HCT116 (cell line): ENCODE data around the gene PEG3. TPM values are rescaled to one million over a fixed set of nuclear protein-coding genes. Genes with fewer than 3 reads are reported as not detected.

Source experiments
- ATAC-seq: fragments of 200-7000 bp; cut with Tn5 transposase; 2 replicates; pipeline ENCODE4 v1.9.1; 2020; ENCODE audit warnings: mild to moderate bottlenecking, moderate library complexity
- BruUV-seq: library from RNA; stranded (reverse); fragments of 400-500 nt; replicated peaks from 2 replicates; lab custom pipeline; 2021; lab: Mats Ljungman, UMichigan
- CTCF ChIA-PET: fragments of 300-600 bp; sonication (Branson Sonifier 250); formaldehyde crosslinking; loops from one replicate; lab custom pipeline; 2021; ENCODE audit warnings: antibody characterized with exemption; lab: Charles Lee
- POLR2A ChIA-PET: fragments of 300-600, 350-600 bp; sonication (Branson Sonifier 250); formaldehyde crosslinking; loops from one replicate; lab custom pipeline; 2021; ENCODE audit warnings: antibody characterized with exemption; lab: Charles Lee
- RAD21 ChIA-PET, 2 experiments: fragments of 300-600 bp; sonication (Branson Sonifier 250); formaldehyde crosslinking; loops; one replicate each; lab custom pipeline; 2023; ENCODE audit warnings: low total read pairs in 2 of 2; ENCODE audit not compliant: uncharacterized antibody in 2 of 2, unreplicated experiment in 2 of 2, low non-redundant PET in 1 of 2; lab: Charles Lee
- DNase-seq: peaks from one replicate; pipeline ENCODE4 v3.0.0-alpha.2; 2010; ENCODE audit warnings: low read depth, low spot score
- H2AFZ ChIP-seq: fragments of 200-600 bp; shearing (Covaris generic), sonication (generic); 2 replicates; pipeline ENCODE4 v1.6.1; 2017; ENCODE audit warnings: low read depth, mixed run types, mixed read lengths, antibody characterized with exemption, low read length; ENCODE audit not compliant: poor library complexity, severe bottlenecking
- H3K27ac ChIP-seq: 2 replicates; pipeline ENCODE4 v1.5.1; 2012; ENCODE audit warnings: low read depth, low read length
- H3K27me3 ChIP-seq: fragments of 200-600 bp; sonication (generic); 2 replicates; pipeline ENCODE4 v1.6.1; 2016; ENCODE audit warnings: mixed run types, low read length, mixed read lengths; ENCODE audit not compliant: insufficient read depth
- H3K36me3 ChIP-seq, 2 experiments: fragments of 200-500 bp in 1 of 2; fragments of 200-600 bp in 1 of 2; sonication (Bioruptor generic) in 1 of 2; sonication (generic) in 1 of 2; 2 replicates each; pipeline versions ENCODE4 v1.5.1 to v1.6.1; 2014 to 2016; ENCODE audit warnings: low read length in 2 of 2, inconsistent platforms in 1 of 2, mixed read lengths in 1 of 2, mixed run types in 1 of 2; ENCODE audit not compliant: insufficient read depth in 2 of 2, control insufficient read depth in 1 of 2
- H3K4me1 ChIP-seq, 2 experiments: fragments of 200-600 bp in 1 of 2; sonication (generic) in 1 of 2; 2 replicates each; pipeline versions ENCODE4 v1.5.1 to v1.6.1; 2012 to 2017; ENCODE audit warnings: low read length in 2 of 2, inconsistent platforms in 1 of 2, mild to moderate bottlenecking in 1 of 2, mixed read lengths in 1 of 2, mixed run types in 1 of 2, moderate library complexity in 1 of 2; ENCODE audit not compliant: insufficient read depth in 2 of 2, control insufficient read depth in 1 of 2
- H3K4me2 ChIP-seq: fragments of 200-600 bp; sonication (generic); 2 replicates; pipeline ENCODE4 v1.6.1; 2017; ENCODE audit warnings: mixed run types, low read length, mixed read lengths
- H3K4me3 ChIP-seq, 2 experiments: fragments of 200-600 bp in 1 of 2; sonication (generic) in 1 of 2; replicated peaks in 1 of 2; 2 replicates each; pipeline ENCODE4 v1.5.1; 2011 to 2016; ENCODE audit warnings: low read length in 2 of 2, control low read depth in 1 of 2, low read depth in 1 of 2, mild to moderate bottlenecking in 1 of 2, mixed read lengths in 1 of 2, mixed run types in 1 of 2
- H3K79me2 ChIP-seq: fragments of 200-600 bp; sonication (generic); 2 replicates; pipeline ENCODE4 v1.6.1; 2017; ENCODE audit warnings: mild to moderate bottlenecking, mixed run types, low read length, moderate library complexity, mixed read lengths; ENCODE audit not compliant: insufficient read depth
- H3K9ac ChIP-seq: fragments of 200-600 bp; sonication (generic); 2 replicates; pipeline ENCODE4 v1.6.1; 2016; ENCODE audit warnings: low read length, mixed read lengths
- H3K9me2 ChIP-seq: fragments of 200-600 bp; sonication (generic), shearing (Covaris generic); 2 replicates; pipeline ENCODE4 v1.6.1; 2017; ENCODE audit warnings: mixed run types, mild to moderate bottlenecking, moderate library complexity; ENCODE audit not compliant: insufficient read depth
- H3K9me3 ChIP-seq, 2 experiments: fragments of 200-500 bp in 1 of 2; fragments of 200-600 bp in 1 of 2; sonication (Bioruptor generic) in 1 of 2; sonication (generic) in 1 of 2; 2 replicates each; pipeline ENCODE4 v1.6.1; 2014 to 2017; ENCODE audit warnings: low read length in 2 of 2, mixed read lengths in 2 of 2, inconsistent platforms in 1 of 2, low read depth in 1 of 2, mild to moderate bottlenecking in 1 of 2, mixed run types in 1 of 2, moderate library complexity in 1 of 2; ENCODE audit not compliant: control insufficient read depth in 1 of 2, insufficient read depth in 1 of 2
- H4K20me1 ChIP-seq: fragments of 200-600 bp; sonication (generic), shearing (Covaris generic); 2 replicates; pipeline ENCODE4 v1.6.1; 2017; ENCODE audit warnings: mixed run types, mild to moderate bottlenecking, moderate library complexity; ENCODE audit not compliant: insufficient read depth
- CBX3 ChIP-seq: IDR thresholded peaks from 2 replicates; pipeline ENCODE4 v1.6.1; 2012; ENCODE audit warnings: low read depth
- POLR2A ChIP-seq: IDR thresholded peaks from 2 replicates; pipeline ENCODE4 v1.7.0; 2011; ENCODE audit warnings: borderline replicate concordance; ENCODE audit not compliant: insufficient read depth, insufficient read length; ENCODE audit errors: extremely low read depth
- POLR2AphosphoS5 ChIP-seq: IDR thresholded peaks from 2 replicates; pipeline ENCODE4 v1.6.1; 2011; ENCODE audit warnings: mild to moderate bottlenecking, low read depth, low read length, moderate library complexity
- SIN3A ChIP-seq: IDR thresholded peaks from 2 replicates; pipeline ENCODE4 v1.6.1; 2012; ENCODE audit warnings: low read depth
- SP1 ChIP-seq: IDR thresholded peaks from 2 replicates; pipeline ENCODE4 v1.6.1; 2012; ENCODE audit warnings: low read depth
- YY1 ChIP-seq: IDR thresholded peaks from 2 replicates; pipeline ENCODE4 v1.6.1; 2011; ENCODE audit warnings: low read length, low read depth, moderate library complexity, mild to moderate bottlenecking; ENCODE audit not compliant: insufficient replicate concordance; ENCODE audit errors: extremely low read depth
- ZBTB33 ChIP-seq: IDR thresholded peaks from 2 replicates; pipeline ENCODE4 v1.6.1; 2011; ENCODE audit warnings: mild to moderate bottlenecking, low read length, moderate library complexity; ENCODE audit not compliant: insufficient replicate concordance; ENCODE audit errors: extremely low read depth
- ZFX ChIP-seq: fragments of 450-650 bp; IDR thresholded peaks from 2 replicates; pipeline ENCODE4 v1.6.1; 2017
- intact Hi-C: fragments of 100-400 bp; cut with micrococcal nuclease; formaldehyde crosslinking; loops from 2 replicates; pipeline ENCODE4 v1.10.0; 2022
- total RNA-seq: library from RNA; stranded (reverse); gene quantifications from one replicate; pipeline ENCODE4 v1.2.1, GENCODE V29; 2021; ENCODE audit not compliant: unreplicated experiment

The PEG3 gene
- total RNA-seq, 1 experiment from 2014 or later, result 0.34 TPM

GRCh38 chr19:56875717-56876116, 35.2 kb upstream of the PEG3 start:
- H3K9me3 ChIP-seq, result peaks cover 8 to 27% of the 10 kb centered on the region in 2 experiments; a peak in 2 of 4 replicates
- no peak overlapping the region for H2AFZ ChIP-seq
- DNase-seq (no peak), ATAC-seq (no peak)
- no TSS peak for BruUV-seq
- H3K9me2 ChIP-seq, result no peaks in the 10 kb centered on the region
- no peaks in the 10 kb centered on the region for H3K4me1 ChIP-seq
- no peaks in the 10 kb centered on the region for H4K20me1 ChIP-seq
- RAD21 ChIA-PET, result no interaction called here
- H3K9ac ChIP-seq, result no peak overlapping the region
- TF ChIP-seq POLR2A (no peak), POLR2AphosphoS5 (no peak), YY1 (no peak), CBX3 (no peak), ZBTB33 (no peak)
- POLR2A ChIA-PET, result no interaction called here
- no peaks in the 10 kb centered on the region for H3K36me3 ChIP-seq
- no peak overlapping the region for H3K27ac ChIP-seq
- H3K4me3 ChIP-seq, result no peak overlapping the region
- H3K4me2 ChIP-seq, result no peak overlapping the region
- intact Hi-C loops, result no loop called here
- CTCF ChIA-PET, result no interaction called here
- no peaks in the 10 kb centered on the region for H3K79me2 ChIP-seq
- no peaks in the 10 kb centered on the region for H3K27me3 ChIP-seq

GRCh38 chr19:56874530-56874929, 34.0 kb upstream of the PEG3 start:
- no peaks in the 10 kb centered on the region for H3K79me2 ChIP-seq
- no peaks in the 10 kb centered on the region for H3K27me3 ChIP-seq
- no peaks in the 10 kb centered on the region for H3K36me3 ChIP-seq
- intact Hi-C loops, result no loop called here
- no peak overlapping the region for H3K4me3 ChIP-seq
- no peaks in the 10 kb centered on the region for H3K9me2 ChIP-seq
- H3K4me1 ChIP-seq, result no peaks in the 10 kb centered on the region
- no peak overlapping the region for H3K27ac ChIP-seq
- no peak for DNase-seq
- H3K4me2 ChIP-seq, result no peak overlapping the region
- no TSS peak for BruUV-seq
- H3K9ac ChIP-seq, result no peak overlapping the region
- H3K9me3 ChIP-seq, result peaks cover 11 to 27% of the 10 kb centered on the region in 2 experiments; a peak in 2 of 4 replicates
- ChIA-PET POLR2A (no interaction called here), RAD21 (no interaction called here), CTCF (no interaction called here)
- no peak overlapping the region for H2AFZ ChIP-seq
- no peak for ATAC-seq
- H4K20me1 ChIP-seq, result no peaks in the 10 kb centered on the region
- TF ChIP-seq ZFX, result no peak
- TF ChIP-seq SP1, result no peak
- no peak for TF ChIP-seq POLR2AphosphoS5
- no peak for TF ChIP-seq SIN3A
